ENCODE measurements around the gene ABI3BP. TPM values are rescaled to one million over a fixed set of nuclear protein-coding genes. Genes with fewer than 3 reads are reported as not detected.

The ABI3BP gene
- total RNA-seq, 2 experiments from 2014 or later, result not detected

- Histone ChIP-seq H3K27me3 (ENCODE audit: control insufficient read depth in 1 of 2, insufficient read depth in 2 of 2, low read length in 2 of 2) (no peaks in the 10 kb centered on the region), H3K36me3 (ENCODE audit: insufficient read depth, low read length) (peaks cover 18% of the 10 kb centered on the region), H3K27ac (ENCODE audit: low read depth in 1 of 2, low read length in 2 of 2) (peak overlapping the region; percentile 65 to 77), H3K9me3 (ENCODE audit: control insufficient read depth in 1 of 2, insufficient read depth in 1 of 2, low read length in 2 of 2) (no peaks in the 10 kb centered on the region), H3K4me1 (ENCODE audit: insufficient read depth, low read length) (peaks cover 24% of the 10 kb centered on the region), H3K4me3 (ENCODE audit: low read length) (peak overlapping the region; percentile 73)
- Mint-ChIP-seq H3K4me3 (peak overlapping the region; percentile 80), H3K27me3 (peaks cover 12% of the 10 kb centered on the region), H3K27ac (peak overlapping the region; percentile 58), H3K9me3 (no peaks in the 10 kb centered on the region), H3K36me3 (ENCODE audit: low read depth) (peaks cover 46% of the 10 kb centered on the region), H3K4me1 (ENCODE audit: low read depth) (peaks cover 56% of the 10 kb centered on the region)
- DNase-seq (peak in 10 of 14 experiments; percentile 10 to 81 (median 30)), ATAC-seq (ENCODE audit: poor library complexity) (peak; percentile 30)
- CTCF ChIA-PET, result no interaction called here
- TF ChIP-seq CTCF (IDR thresholded peaks at IDR 0.05), result no peak
- POLR2A ChIA-PET, result interaction anchor here (0.7 to 2.8 kb wide), 10 partner anchors 13 to 1809 kb away, joined by 3 to 16 read pairs (median 4); partner anchors contain the start of genes CMSS1, DCBLD2, LNP1 and NIT2
- intact Hi-C loops (cut with DNase I, micrococcal nuclease), result loop anchor here (5.0 to 10.0 kb wide), 6 partner anchors 308 to 1808 kb away; partner anchors contain the start of genes DCBLD2 (in 1 of the 2), LNP1 (in 1 of the 2), NIT2 (in 1 of the 2) and NXPE3 (in 1 of the 2)
Measured at GRCh38 chr3:100710261-100710968, 282.8 kb downstream of the ABI3BP start.

- peaks cover 12% of the 10 kb centered on the region for H3K36me3 ChIP-seq (ENCODE audit: insufficient read depth, low read length)
- H3K27ac ChIP-seq (ENCODE audit: low read depth in 1 of 2, low read length in 2 of 2), result peak overlapping the region; percentile 77 to 94
- peaks cover 51% of the 10 kb centered on the region for H3K4me1 Mint-ChIP-seq (ENCODE audit: low read depth)
- H3K9me3 Mint-ChIP-seq, result no peaks in the 10 kb centered on the region
- H3K4me1 ChIP-seq (ENCODE audit: insufficient read depth, low read length), result peaks cover 24% of the 10 kb centered on the region
- H3K27me3 ChIP-seq (ENCODE audit: control insufficient read depth in 1 of 2, insufficient read depth in 2 of 2, low read length in 2 of 2), result no peaks in the 10 kb centered on the region
- ATAC-seq (ENCODE audit: poor library complexity) (peak; percentile 6), DNase-seq (peak in 12 of 14 experiments; percentile 7 to 68 (median 28))
- H3K36me3 Mint-ChIP-seq (ENCODE audit: low read depth), result peaks cover 41% of the 10 kb centered on the region
- H3K9me3 ChIP-seq (ENCODE audit: control insufficient read depth in 1 of 2, insufficient read depth in 1 of 2, low read length in 2 of 2), result no peaks in the 10 kb centered on the region
- ChIA-PET CTCF (no interaction called here), POLR2A (interaction anchor here (0.8 to 2.8 kb wide), 13 partner anchors 14 to 1808 kb away, joined by 3 to 16 read pairs (median 3); partner anchors contain the start of genes CMSS1, DCBLD2, LNP1 and NIT2)
- TF ChIP-seq CTCF (IDR thresholded peaks at IDR 0.05), result no peak
- H3K27ac Mint-ChIP-seq, result peak overlapping the region; percentile 58
- intact Hi-C loops (cut with DNase I, micrococcal nuclease), result loop anchor here (2.0 to 10.0 kb wide), 10 partner anchors 308 to 1808 kb away; partner anchors contain the start of genes LNP1 (in 2 of the 2), TOMM70 (in 2 of the 2), CMSS1 (in 1 of the 2) and DCBLD2 (in 1 of the 2)
- H3K4me3 Mint-ChIP-seq, result peak overlapping the region; percentile 80
- peak overlapping the region; percentile 73 for H3K4me3 ChIP-seq (ENCODE audit: low read length)
- peaks cover 16% of the 10 kb centered on the region for H3K27me3 Mint-ChIP-seq
Measured at GRCh38 chr3:100709842-100710260, 283.4 kb downstream of the ABI3BP start.

- ChIA-PET POLR2A (interaction anchor here (0.7 to 2.8 kb wide), 13 partner anchors 15 to 1807 kb away, joined by 3 to 16 read pairs (median 3); partner anchors contain the start of genes CMSS1, DCBLD2, LNP1 and NIT2), CTCF (no interaction called here)
- H3K4me1 Mint-ChIP-seq (ENCODE audit: low read depth), result peaks cover 49% of the 10 kb centered on the region
- DNase-seq (peak; percentile 94 to 100 (median 96)), ATAC-seq (ENCODE audit: poor library complexity) (peak; percentile 91)
- H3K4me3 Mint-ChIP-seq, result peak within 1 kb of the TSS; percentile 97
- H3K9me3 ChIP-seq (ENCODE audit: control insufficient read depth in 1 of 2, insufficient read depth in 1 of 2, low read length in 2 of 2), result no peaks in the 10 kb centered on the region
- H3K27ac Mint-ChIP-seq, result peak within 1 kb of the TSS; percentile 97
- H3K27ac ChIP-seq (ENCODE audit: low read depth in 1 of 2, low read length in 2 of 2), result peak within 1 kb of the TSS; percentile 77 to 94
- intact Hi-C loops (cut with DNase I, micrococcal nuclease), result loop anchor here in 1 of 2 experiments (2.0 to 10.0 kb wide), 4 partner anchors 308 to 892 kb away; partner anchors contain the start of genes CMSS1, LNP1, PCNP and TBC1D23
- H3K4me3 ChIP-seq (ENCODE audit: low read length), result peak within 1 kb of the TSS; percentile 73
- peaks cover 35% of the 10 kb centered on the region for H3K36me3 Mint-ChIP-seq (ENCODE audit: low read depth)
- peaks cover 24% of the 10 kb centered on the region for H3K4me1 ChIP-seq (ENCODE audit: insufficient read depth, low read length)
- no peaks in the 10 kb centered on the region for H3K9me3 Mint-ChIP-seq
- no peak for TF ChIP-seq CTCF (IDR thresholded peaks at IDR 0.05)
- H3K27me3 ChIP-seq (ENCODE audit: control insufficient read depth in 1 of 2, insufficient read depth in 2 of 2, low read length in 2 of 2), result no peaks in the 10 kb centered on the region
- peaks cover 7% of the 10 kb centered on the region for H3K36me3 ChIP-seq (ENCODE audit: insufficient read depth, low read length)
- H3K27me3 Mint-ChIP-seq, result peaks cover 16% of the 10 kb centered on the region
Measured at GRCh38 chr3:100708989-100709841, 284.0 kb downstream of the ABI3BP start, which contains the start of gene TFG. TSS of gene TFG (plus strand) at chr3:100709494. CDS start at chr3:100713686, 4,192 bp downstream.

Measured in CD4-positive, alpha-beta T cell (primary cell).